Stimulated activated CD4-positive, alpha-beta T cell treated with anti-CD3 and anti-CD28 coated beads, Interleukin-15, amount 100 ng/mL, for 1 hour (primary cell): Measurements from ENCODE around the gene NME7.
"Not testable (repeated sequence)": the region's sequence is repeated elsewhere in the genome, so short reads cannot be mapped to it uniquely, and the experiment has no call there.

Experiments
- DNase-seq, 2 donors: peaks; one replicate each; pipeline ENCODE4 v3.0.0-alpha.2; 2020; ENCODE audit warnings: low read depth in 1 of 2, low spot score in 1 of 2

Gene NME7

GRCh38 chr1:169129109-169129784 is 238.3 kb downstream of the NME7 start:
- DNase-seq: no peak

GRCh38 chr1:169128562-169128961 is 239.0 kb downstream of the NME7 start:
- no peak for DNase-seq

DNA sequence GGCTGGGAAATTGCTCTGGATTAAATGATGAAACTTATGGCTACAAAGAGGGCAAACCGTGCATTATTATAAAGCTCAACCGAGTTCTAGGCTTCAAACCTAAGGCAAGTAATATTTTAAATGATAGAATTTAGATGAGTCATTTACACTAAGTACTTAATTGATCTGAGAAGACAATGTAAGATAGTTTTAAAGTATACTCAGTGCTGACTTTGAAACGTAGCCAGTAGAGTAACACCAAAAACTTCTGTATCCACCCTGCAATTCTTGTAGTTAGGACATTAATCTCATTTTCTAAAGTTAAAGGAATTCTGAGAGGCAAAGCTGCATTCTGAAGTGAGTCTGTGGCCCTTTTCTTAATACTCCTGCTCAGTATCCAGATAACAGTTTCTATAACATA is 240.3 kb downstream of the NME7 start:
- DNase-seq: no peak

DNA sequence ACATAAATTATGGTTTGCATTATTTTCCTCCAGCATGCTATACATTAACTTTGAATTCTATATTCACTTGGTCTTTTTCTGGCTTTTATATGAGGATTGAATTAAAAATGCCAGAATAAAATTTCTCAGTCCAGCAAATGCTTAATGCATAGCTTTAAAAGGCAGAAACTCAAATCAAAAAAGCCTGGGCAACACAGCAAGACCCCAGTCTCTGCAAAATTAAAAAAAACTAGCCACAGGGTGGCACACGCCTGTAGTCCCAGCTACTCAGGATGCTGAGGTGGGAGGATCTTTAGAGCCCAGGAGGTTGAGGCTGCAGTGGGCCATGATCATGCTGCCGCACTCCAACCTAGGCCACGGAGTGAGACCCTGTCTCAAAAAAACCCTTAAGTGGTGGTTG is 241.3 kb downstream of the NME7 start:
- no peak for DNase-seq

DNA sequence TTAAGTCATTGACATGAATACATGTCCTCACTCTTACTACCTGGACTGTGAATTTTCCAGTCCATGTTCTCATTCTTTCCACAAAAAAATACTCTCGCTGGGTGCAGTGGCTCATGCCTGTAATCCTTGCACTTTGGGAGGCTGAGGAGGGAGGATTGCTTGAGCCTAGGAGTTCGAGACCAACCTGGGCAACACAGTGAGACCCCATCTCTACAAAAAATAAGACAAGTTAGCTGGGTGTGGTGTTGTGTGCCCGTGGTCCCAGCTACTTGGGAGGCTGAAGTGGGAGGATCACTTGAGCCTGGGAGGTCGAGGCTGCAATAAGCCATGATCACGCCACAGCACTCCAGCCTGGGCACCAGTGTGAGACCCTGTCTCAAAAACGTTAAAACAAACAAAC is 242.0 kb downstream of the NME7 start:
- DNase-seq: not testable (repeated sequence)

GRCh38 chr1:169124459-169124858 is 243.1 kb downstream of the NME7 start:
- no peak for DNase-seq

DNA sequence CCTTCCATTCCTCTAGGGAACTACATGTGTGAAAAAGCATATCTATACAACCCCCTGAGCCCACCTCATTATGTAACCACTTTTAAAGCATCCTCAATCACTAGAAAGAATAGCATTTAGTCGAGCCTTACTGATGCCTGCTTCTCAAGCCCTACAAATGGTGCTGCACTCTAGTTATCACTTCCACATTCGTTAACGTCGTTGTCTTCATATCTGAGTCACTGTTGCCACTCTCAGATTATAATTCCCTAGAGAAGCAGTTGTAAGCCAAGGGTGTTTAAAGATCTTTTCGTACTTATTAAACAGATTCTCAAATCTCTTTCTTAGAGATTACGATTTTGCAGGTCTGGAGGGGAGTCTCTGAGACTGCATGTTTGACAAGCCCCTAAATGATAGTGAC is 244.6 kb downstream of the NME7 start:
- no peak for DNase-seq

GRCh38 chr1:169121146-169121923 is 246.3 kb downstream of the NME7 start:
- no peak for DNase-seq

GRCh38 chr1:169120066-169120465 is 247.5 kb downstream of the NME7 start:
- no peak for DNase-seq

DNA sequence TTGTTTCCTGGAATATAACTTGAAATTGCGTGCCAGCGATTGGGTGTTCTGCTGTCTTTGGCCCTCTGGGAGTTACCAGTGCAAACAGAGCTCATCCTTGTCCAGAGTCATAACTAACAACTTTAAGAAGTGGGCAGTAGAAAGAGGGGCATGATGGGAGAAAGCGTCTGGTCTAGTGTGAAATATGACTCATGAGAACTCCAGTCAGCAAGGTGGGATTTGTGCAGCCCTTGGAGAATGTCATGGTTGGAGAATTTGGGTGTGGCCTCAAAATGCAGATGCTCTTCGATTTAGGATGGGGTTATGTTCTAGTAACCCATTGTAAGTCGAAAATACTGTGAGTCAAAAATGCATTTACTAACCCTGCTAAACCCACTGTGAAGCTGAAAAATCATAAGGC is 248.2 kb downstream of the NME7 start:
- no peak for DNase-seq

DNA sequence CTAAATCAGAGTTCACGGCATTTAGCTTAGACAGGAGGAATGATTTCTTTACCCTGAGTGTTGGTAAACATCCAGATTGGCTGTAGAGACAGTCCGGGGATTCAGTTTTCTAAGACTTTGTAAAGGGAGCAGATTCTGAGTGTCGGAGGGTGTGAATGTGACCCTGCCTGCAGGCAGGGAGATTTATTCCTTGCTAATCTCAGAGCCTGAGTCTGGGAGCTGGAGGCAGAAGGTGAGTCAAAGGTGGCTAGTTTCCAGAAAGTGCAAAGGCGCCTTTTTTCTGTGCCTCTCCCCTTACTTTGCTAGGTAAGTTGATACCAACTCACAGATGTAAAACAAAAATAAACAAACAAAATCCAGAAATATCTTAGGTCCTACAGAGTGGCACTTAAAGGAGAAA is 249.4 kb downstream of the NME7 start:
- no peak for DNase-seq

- no peak for DNase-seq
Observed at GRCh38 chr1:169117599-169117998, 250.0 kb downstream of the NME7 start.

DNA sequence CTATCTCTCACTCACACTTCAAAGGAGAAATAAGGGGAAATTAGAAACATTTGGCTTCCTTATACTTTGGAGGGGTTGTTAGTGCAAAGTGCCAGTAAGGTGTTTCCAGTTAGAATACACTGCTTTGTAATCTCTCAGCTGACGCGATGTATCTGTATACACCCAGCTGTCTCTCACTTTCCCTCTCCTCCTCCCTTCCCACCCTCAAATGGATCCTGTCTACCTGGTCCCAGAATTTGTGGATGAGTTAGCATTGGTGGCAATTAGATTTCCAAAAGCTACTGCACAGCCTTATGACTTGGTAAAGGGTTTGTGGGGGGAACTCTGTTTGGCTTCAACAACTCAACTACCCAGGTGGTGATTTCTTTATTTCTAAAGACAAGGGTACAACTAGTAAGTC is 250.6 kb downstream of the NME7 start:
- no peak for DNase-seq

GRCh38 chr1:169115891-169116585 is 251.6 kb downstream of the NME7 start:
- no peak for DNase-seq

DNA sequence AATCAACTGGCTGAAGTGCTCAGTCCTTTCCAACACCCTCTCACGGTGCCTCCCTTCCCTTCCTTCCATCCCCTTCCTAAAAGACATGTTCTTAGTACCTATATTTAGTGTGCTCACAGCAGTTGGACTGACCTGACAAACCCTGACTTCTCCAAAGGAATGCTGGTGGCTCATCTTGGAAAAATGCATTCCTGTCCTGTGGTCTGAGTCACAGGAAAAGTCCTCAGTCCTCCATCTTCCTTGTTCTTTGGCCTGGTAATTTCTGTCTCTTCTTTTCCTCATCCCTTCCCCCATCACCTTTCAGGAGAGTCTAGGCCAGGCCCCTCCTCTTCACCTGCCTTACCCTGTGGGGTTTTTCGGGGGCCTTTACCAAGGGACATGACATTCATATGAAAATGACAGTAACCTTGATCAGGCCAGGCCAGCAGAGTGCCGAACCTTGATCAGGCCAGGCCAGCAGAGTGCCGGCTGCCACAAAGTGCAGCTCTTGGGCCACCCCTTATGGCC is 253.9 kb downstream of the NME7 start:
- DNase-seq: no peak

GRCh38 chr1:169112241-169112640 is 255.4 kb downstream of the NME7 start:
- DNase-seq: no peak

- no peak for DNase-seq
Observed at GRCh38 chr1:169111472-169111871, 256.1 kb downstream of the NME7 start.

GRCh38 chr1:169110689-169111447 is 256.7 kb downstream of the NME7 start:
- no peak for DNase-seq

DNA sequence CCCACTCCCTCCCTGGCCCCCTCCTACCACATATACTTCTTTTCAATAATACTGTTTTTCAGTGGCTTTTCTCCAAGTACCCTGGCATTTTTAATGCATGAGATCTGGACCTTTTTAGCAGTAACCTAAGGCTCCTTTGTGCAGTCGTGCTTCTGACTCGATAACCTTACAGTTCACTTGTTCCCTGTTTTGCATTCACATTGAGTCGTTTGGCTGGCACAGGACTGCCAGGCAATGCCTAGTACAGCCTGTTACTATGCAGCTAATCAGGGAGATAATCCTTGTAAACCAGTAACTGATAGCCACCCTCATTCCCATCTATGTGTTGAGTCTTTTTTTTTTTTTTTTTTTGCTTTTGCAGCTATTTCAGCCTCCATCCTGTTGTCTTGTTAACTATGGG is 257.4 kb downstream of the NME7 start:
- no peak for DNase-seq

DNA sequence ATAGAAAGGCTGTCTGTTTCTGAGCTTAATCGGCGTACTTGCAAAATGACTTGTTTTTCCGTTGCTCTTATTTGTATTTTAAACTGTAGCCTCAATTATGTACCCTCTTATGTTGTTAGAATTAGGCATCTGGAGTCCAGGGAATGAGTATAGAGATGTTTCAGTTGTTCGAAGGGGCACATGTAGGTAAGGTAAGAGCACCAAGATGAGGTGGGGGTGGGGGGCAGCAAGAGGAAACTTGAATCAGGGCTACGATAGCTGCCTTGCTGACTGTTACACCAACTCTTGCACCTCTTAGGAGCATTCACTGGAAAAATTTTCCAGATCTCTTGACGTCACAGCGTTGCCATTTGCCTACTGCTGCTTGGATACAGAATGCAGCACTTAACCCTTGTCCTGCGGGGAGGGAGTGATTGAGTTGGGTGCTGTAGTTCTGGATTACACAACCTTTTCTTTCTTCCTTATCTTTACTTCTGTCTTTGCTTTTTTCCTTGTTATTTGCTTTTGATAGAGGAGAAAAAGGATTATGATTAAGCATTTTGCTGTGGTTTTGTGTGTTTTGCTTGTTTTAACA is 257.9 kb downstream of the NME7 start:
- DNase-seq: no peak
